C1 segment of cervical spinal cord (tissue), 14 donors: Measurements from ENCODE around the gene CIITA.

Experiments used
- DNase-seq, 14 donors: peaks; one replicate each; lab custom pipeline; 2025; lab: John Stamatoyannopoulos, UW

The CIITA gene

GRCh38 chr16:10851512-10851911 is 25.5 kb upstream of the CIITA start:
- DNase-seq, result no peak

- DNase-seq, result no peak
Measured at GRCh38 chr16:10852286-10852685, 24.7 kb upstream of the CIITA start.

- DNase-seq, result no peak
Measured at GRCh38 chr16:10852948-10853347, 24.1 kb upstream of the CIITA start.

GRCh38 chr16:10856042-10856441 is 21.0 kb upstream of the CIITA start:
- DNase-seq, result no peak

GRCh38 chr16:10858203-10858602 is 18.8 kb upstream of the CIITA start:
- DNase-seq, result no peak

GRCh38 chr16:10859020-10859419 is 18.0 kb upstream of the CIITA start:
- DNase-seq, result no peak

GRCh38 chr16:10859658-10860057 is 17.3 kb upstream of the CIITA start:
- no peak for DNase-seq

GRCh38 chr16:10862438-10862837 is 14.6 kb upstream of the CIITA start:
- peak in 5 of 14 donors; percentile 6 to 66 (median 22) for DNase-seq

- peak in 6 of 14 donors; percentile 15 to 50 (median 25) for DNase-seq
Measured at GRCh38 chr16:10865991-10866966, 10.7 kb upstream of the CIITA start.

GRCh38 chr16:10867199-10867598 is 9.8 kb upstream of the CIITA start:
- DNase-seq, result no peak

GRCh38 chr16:10868104-10868595 is 8.9 kb upstream of the CIITA start:
- DNase-seq, result no peak

- peak in 9 of 14 donors; percentile 10 to 56 (median 33) for DNase-seq
Measured at GRCh38 chr16:10868596-10869469, 8.2 kb upstream of the CIITA start.

GRCh38 chr16:10870137-10870776 is 6.7 kb upstream of the CIITA start:
- DNase-seq, result no peak

GRCh38 chr16:10870808-10871156 is 6.2 kb upstream of the CIITA start:
- no peak for DNase-seq

- peak in 2 of 14 donors; percentile 12 to 18 for DNase-seq
Measured at GRCh38 chr16:10871157-10871991, 5.6 kb upstream of the CIITA start.

- DNase-seq, result no peak
Measured at GRCh38 chr16:10876315-10876714, 687 bp upstream of the CIITA start.

- no peak for DNase-seq
Measured at GRCh38 chr16:10877472-10877946, 507 bp downstream of the CIITA start.

- no peak for DNase-seq
Measured at GRCh38 chr16:10878328-10878643, 1.3 kb downstream of the CIITA start.

- DNase-seq, result peak in 4 of 14 donors; percentile 8 to 68 (median 28)
Measured at GRCh38 chr16:10878644-10879501, 1.9 kb downstream of the CIITA start.
